ENCODE measurements around the gene EFS. TPM values are rescaled to one million over a fixed set of nuclear protein-coding genes. Genes with fewer than 3 reads are reported as not detected.

Gene EFS
- total RNA-seq, 1 donor from 2014 or later, result not detected

DNA sequence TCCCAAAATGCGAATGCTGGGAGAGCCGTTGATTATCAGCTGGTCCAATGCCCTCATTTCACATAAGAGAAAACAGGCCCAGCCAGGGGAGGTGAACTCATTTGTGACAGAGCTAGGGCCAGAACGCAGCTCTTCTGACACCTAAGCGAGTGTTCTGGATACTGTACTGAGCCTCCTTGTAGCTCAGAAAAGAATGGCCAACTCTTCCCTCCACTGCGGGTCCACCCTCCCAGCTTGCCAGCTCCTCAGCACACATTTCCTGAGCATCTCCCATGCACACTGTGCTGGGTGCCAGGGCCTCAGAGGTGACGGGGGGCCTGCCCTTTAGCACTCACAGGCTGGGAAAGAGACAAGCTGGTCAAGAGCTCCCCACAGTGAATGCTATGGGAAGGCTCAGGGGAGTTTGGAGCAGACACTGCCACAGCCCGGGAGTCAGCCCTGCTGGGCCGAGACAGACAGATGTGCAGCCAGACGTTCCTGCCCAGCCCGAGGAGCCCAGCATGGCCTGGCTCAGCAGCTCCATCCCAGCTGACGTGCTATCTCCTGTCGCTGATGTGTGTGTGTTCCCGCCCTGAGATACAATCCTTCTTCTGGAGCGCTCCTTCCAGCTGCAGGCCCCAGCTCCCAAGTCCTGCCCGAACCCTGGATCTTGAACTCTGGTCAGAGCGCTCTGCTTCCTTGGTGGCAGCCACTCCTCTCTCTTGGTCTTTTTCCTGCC, 15.4 kb upstream of the EFS start:
- no peak overlapping the region for H3K27ac Mint-ChIP-seq
- no peaks in the 10 kb centered on the region for H3K27me3 Mint-ChIP-seq (ENCODE audit: low read depth)
- no peak for DNase-seq (ENCODE audit: low spot score)
- H3K4me1 Mint-ChIP-seq (ENCODE audit: low read depth), result no peaks in the 10 kb centered on the region
- intact Hi-C loops (cut with micrococcal nuclease), result loop anchor here (1.0 to 2.0 kb wide), 2 partner anchors 52 to 116 kb away; no protein-coding TSS in a partner anchor
- H3K9me3 Mint-ChIP-seq, result no peaks in the 10 kb centered on the region
- no peaks in the 10 kb centered on the region for H3K36me3 Mint-ChIP-seq (ENCODE audit: low read depth)
- no peak overlapping the region for H3K4me3 Mint-ChIP-seq (ENCODE audit: low read depth)

- no peak overlapping the region for H3K4me3 Mint-ChIP-seq (ENCODE audit: low read depth)
- no peak overlapping the region for H3K27ac Mint-ChIP-seq
- no peaks in the 10 kb centered on the region for H3K36me3 Mint-ChIP-seq (ENCODE audit: low read depth)
- peak; percentile 43 for DNase-seq (ENCODE audit: low spot score)
- H3K27me3 Mint-ChIP-seq (ENCODE audit: low read depth), result no peaks in the 10 kb centered on the region
- H3K4me1 Mint-ChIP-seq (ENCODE audit: low read depth), result no peaks in the 10 kb centered on the region
- intact Hi-C loops (cut with micrococcal nuclease), result loop anchor here (1.0 to 2.0 kb wide), 2 partner anchors 51 to 115 kb away; no protein-coding TSS in a partner anchor
- H3K9me3 Mint-ChIP-seq, result no peaks in the 10 kb centered on the region
Measured at GRCh38 chr14:23379366-23380196, 14.6 kb upstream of the EFS start.

DNA sequence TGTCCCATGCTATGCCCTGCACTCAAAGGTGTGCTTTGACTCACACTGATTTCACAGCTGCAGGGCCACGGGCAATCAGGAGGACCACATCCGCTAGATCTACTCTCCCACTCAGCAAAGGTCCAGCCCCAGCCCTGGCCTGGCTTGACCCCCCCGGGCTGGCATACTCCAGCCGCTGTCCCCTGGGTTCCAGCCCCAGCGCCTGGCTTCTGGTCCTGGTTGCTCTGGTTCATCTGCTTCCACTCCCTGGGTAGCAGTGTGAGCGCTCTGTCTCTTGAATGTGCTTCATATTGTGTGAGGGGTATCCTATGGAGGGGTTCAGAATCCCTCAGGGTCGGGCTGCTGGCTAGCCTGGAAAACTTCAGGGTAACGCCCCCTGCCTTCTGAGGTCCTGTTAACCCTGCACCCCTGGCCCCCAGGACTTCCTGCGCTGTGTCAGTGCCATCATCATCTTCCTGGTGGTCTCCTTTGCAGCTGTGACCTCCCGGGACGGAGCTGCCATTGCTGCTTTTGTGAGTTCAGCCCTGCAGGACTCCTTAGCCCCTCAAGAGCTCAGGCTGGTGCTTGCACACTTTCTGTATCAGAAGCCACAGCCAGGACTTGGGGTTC, 13.7 kb upstream of the EFS start:
- Mint-ChIP-seq H3K36me3 (ENCODE audit: low read depth) (no peaks in the 10 kb centered on the region), H3K4me3 (ENCODE audit: low read depth) (no peak overlapping the region), H3K9me3 (no peaks in the 10 kb centered on the region), H3K27ac (no peak overlapping the region), H3K4me1 (ENCODE audit: low read depth) (no peaks in the 10 kb centered on the region), H3K27me3 (ENCODE audit: low read depth) (no peaks in the 10 kb centered on the region)
- intact Hi-C loops (cut with micrococcal nuclease), result no loop called here
- no peak for DNase-seq (ENCODE audit: low spot score)

DNA sequence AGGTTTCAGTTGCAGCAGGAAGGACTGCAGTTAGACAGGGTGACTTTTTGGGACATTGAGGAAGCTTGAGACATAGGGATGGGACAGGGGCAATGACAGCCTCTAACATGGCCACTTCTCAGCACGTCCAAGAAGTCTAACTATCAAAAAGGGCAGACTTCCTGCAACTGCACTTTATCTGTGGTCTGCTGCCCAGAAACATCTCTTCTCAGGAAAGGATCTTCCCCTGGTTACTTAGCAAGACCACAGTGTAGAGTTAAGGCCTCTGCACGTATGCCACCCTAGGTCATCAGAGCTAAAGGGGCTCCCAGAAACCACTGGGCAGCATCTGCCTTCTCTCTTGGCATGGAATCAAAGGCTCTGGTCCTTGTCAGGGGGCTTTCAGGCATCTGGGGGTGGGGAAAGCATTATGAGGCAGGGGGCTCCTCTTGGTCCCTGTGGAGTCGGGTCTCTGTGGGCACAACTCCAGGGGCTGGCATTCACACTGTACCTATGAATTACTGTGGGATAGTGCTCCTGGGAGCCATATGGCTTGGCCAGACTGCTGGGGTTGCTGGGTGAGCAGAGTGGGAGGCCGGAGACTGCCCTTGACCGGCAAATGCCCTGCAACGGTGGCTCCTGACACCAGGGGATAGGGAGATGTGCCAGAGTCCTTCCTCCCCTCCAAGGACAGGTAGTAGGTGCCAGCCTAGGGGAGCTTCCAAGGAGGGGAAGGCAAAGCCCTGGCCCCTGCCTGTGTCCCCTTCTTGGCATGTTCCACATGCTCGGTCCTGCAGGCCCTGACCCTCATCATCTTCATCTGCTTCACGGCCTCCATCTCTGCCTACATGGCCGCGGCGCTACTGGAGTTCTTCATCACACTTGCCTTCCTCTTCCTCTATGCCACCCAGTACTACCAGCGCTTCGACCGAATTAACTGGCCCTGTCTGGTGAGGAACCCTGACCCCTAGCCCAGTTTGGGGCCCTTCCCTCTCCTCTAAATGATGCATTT, 12.9 kb upstream of the EFS start:
- Mint-ChIP-seq H3K27me3 (ENCODE audit: low read depth) (no peaks in the 10 kb centered on the region), H3K27ac (no peak overlapping the region), H3K9me3 (no peaks in the 10 kb centered on the region), H3K4me3 (ENCODE audit: low read depth) (no peak overlapping the region), H3K4me1 (ENCODE audit: low read depth) (no peaks in the 10 kb centered on the region), H3K36me3 (ENCODE audit: low read depth) (no peaks in the 10 kb centered on the region)
- DNase-seq (ENCODE audit: low spot score), result no peak
- intact Hi-C loops (cut with micrococcal nuclease), result no loop called here

- intact Hi-C loops (cut with micrococcal nuclease), result no loop called here
- no peak for DNase-seq (ENCODE audit: low spot score)
- Mint-ChIP-seq H3K4me3 (ENCODE audit: low read depth) (no peak overlapping the region), H3K4me1 (ENCODE audit: low read depth) (no peaks in the 10 kb centered on the region), H3K36me3 (ENCODE audit: low read depth) (no peaks in the 10 kb centered on the region), H3K27ac (no peak overlapping the region), H3K9me3 (no peaks in the 10 kb centered on the region), H3K27me3 (ENCODE audit: low read depth) (peaks cover 2% of the 10 kb centered on the region)
Measured at GRCh38 chr14:23377198-23377550, 12.2 kb upstream of the EFS start.

DNA sequence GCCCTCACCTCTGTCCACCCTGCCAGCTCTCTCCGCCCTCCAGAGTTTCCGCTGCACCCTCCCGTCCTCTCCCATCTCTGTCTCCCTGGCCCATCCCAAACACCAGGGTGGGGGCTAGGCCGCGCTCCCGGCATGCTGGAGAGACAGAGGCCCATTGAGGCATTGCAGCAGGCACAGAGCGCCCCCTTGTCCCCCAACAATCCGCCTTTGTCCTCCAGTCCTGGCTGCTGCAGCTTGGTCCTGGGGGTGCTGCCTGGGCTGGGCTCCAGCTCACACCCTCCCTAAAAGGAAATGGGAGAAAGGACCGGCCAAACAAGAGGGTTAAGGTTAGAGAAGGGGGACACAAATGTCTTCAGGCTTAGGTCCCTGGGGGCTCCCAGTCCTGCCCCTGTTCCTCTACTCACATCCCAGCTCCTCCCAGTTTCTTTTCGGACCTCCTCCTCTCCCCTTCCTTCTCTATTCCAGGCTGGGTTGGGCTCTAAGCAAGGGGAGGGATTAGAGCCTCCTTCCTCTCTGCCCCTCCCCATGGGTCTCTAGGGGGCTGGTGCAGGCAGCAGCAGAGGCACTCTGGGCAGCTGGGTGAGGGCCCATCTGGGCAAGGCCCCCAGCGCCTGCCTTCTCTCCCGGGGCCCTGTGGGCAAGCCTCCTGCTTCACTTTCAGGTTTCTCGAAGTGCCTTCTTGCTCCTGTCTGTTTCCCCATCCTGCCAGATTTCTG, 11.7 kb upstream of the EFS start, which contains the start of gene CMTM5:
CMTM5 (plus strand) TSS at position 565 of the 716 bp plus-strand sequence. CDS start 206 bp downstream, outside the sequence.
- Mint-ChIP-seq H3K9me3 (no peaks in the 10 kb centered on the region), H3K36me3 (ENCODE audit: low read depth) (no peaks in the 10 kb centered on the region), H3K27me3 (ENCODE audit: low read depth) (peaks cover 3% of the 10 kb centered on the region), H3K4me3 (ENCODE audit: low read depth) (no peak within 1 kb of the TSS), H3K27ac (no peak within 1 kb of the TSS), H3K4me1 (ENCODE audit: low read depth) (no peaks in the 10 kb centered on the region)
- intact Hi-C loops (cut with micrococcal nuclease), result no loop called here
- no peak for DNase-seq (ENCODE audit: low spot score)

GRCh38 chr14:23375527-23376251, 10.7 kb upstream of the EFS start:
- peaks cover 3% of the 10 kb centered on the region for H3K27me3 Mint-ChIP-seq (ENCODE audit: low read depth)
- intact Hi-C loops (cut with micrococcal nuclease), result no loop called here
- no peaks in the 10 kb centered on the region for H3K36me3 Mint-ChIP-seq (ENCODE audit: low read depth)
- H3K9me3 Mint-ChIP-seq, result no peaks in the 10 kb centered on the region
- H3K4me1 Mint-ChIP-seq (ENCODE audit: low read depth), result no peaks in the 10 kb centered on the region
- no peak overlapping the region for H3K27ac Mint-ChIP-seq
- H3K4me3 Mint-ChIP-seq (ENCODE audit: low read depth), result no peak overlapping the region
- no peak for DNase-seq (ENCODE audit: low spot score)

DNA sequence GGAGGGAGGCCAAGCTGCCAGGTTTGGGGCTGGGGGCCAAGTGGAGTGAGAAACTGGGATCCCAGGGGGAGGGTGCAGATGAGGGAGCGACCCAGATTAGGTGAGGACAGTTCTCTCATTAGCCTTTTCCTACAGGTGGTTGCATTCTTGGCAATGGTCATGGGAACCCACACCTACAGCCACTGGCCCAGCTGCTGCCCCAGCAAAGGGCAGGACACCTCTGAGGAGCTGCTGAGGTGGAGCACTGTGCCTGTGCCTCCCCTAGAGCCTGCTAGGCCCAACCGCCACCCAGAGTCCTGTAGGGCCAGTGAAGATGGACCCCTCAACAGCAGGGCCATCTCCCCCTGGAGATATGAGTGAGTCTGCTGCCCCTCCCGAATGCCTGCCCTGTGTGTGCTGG, 8.1 kb upstream of the EFS start:
- intact Hi-C loops (cut with micrococcal nuclease), result no loop called here
- DNase-seq (ENCODE audit: low spot score), result no peak
- Mint-ChIP-seq H3K4me3 (ENCODE audit: low read depth) (no peak overlapping the region), H3K27me3 (ENCODE audit: low read depth) (peaks cover 10% of the 10 kb centered on the region), H3K27ac (no peak overlapping the region), H3K4me1 (ENCODE audit: low read depth) (no peaks in the 10 kb centered on the region), H3K36me3 (ENCODE audit: low read depth) (no peaks in the 10 kb centered on the region), H3K9me3 (no peaks in the 10 kb centered on the region)

GRCh38 chr14:23372509-23372908, 7.5 kb upstream of the EFS start, which contains the start of gene IL25:
TSS of gene IL25 (plus strand) at chr14:23372809.
- H3K27ac Mint-ChIP-seq, result no peak within 1 kb of the TSS
- H3K36me3 Mint-ChIP-seq (ENCODE audit: low read depth), result no peaks in the 10 kb centered on the region
- H3K9me3 Mint-ChIP-seq, result no peaks in the 10 kb centered on the region
- H3K27me3 Mint-ChIP-seq (ENCODE audit: low read depth), result peaks cover 12% of the 10 kb centered on the region
- no peak within 1 kb of the TSS for H3K4me3 Mint-ChIP-seq (ENCODE audit: low read depth)
- no peak for DNase-seq (ENCODE audit: low spot score)
- no peaks in the 10 kb centered on the region for H3K4me1 Mint-ChIP-seq (ENCODE audit: low read depth)
- intact Hi-C loops (cut with micrococcal nuclease), result no loop called here

DNA sequence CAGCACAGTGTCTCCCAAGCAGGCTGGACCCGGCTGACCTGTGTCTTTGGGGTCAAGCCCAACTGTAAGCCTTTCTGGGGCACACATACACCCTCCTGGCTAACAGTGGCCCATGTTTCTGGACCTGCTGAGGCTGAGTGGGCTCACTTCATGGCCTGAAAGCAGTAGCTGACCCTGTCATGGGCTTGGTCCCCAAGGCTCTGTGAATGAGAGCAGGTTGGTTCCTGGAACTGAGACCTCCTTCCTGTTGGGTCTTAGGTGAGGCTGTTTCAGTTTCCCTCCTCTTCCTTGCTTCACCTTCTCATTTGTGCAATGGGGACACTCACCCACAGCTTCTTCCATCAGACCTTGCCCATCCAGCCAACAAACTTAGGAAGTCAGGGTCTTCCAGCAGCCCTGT, 6.9 kb upstream of the EFS start:
- no peaks in the 10 kb centered on the region for H3K9me3 Mint-ChIP-seq
- H3K4me3 Mint-ChIP-seq (ENCODE audit: low read depth), result no peak overlapping the region
- H3K36me3 Mint-ChIP-seq (ENCODE audit: low read depth), result no peaks in the 10 kb centered on the region
- DNase-seq (ENCODE audit: low spot score), result no peak
- H3K27ac Mint-ChIP-seq, result no peak overlapping the region
- no peaks in the 10 kb centered on the region for H3K4me1 Mint-ChIP-seq (ENCODE audit: low read depth)
- H3K27me3 Mint-ChIP-seq (ENCODE audit: low read depth), result peaks cover 18% of the 10 kb centered on the region
- intact Hi-C loops (cut with micrococcal nuclease), result no loop called here

DNA sequence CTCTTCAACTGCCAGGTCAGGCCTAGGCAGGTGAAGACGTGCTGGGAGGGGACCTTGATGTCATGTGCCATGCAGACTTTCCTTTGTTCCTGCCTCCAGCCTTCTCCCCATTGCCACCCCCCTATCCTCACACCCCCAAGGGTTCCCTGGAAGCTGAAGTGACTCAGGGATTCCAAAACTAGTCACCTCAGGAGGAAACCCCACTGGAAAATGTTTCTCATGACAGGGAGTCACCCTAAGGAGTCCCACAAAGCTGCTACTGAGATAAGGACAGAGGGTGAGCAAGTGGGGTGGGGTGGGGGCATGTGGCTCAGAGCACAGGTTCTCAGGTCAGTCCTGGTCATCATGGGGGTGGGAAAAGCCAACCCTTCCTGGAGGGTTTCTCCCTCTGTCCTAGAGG, 5.2 kb upstream of the EFS start:
- no peak overlapping the region for H3K27ac Mint-ChIP-seq
- peaks cover 22% of the 10 kb centered on the region for H3K27me3 Mint-ChIP-seq (ENCODE audit: low read depth)
- no peak for DNase-seq (ENCODE audit: low spot score)
- H3K9me3 Mint-ChIP-seq, result no peaks in the 10 kb centered on the region
- no peaks in the 10 kb centered on the region for H3K4me1 Mint-ChIP-seq (ENCODE audit: low read depth)
- no peaks in the 10 kb centered on the region for H3K36me3 Mint-ChIP-seq (ENCODE audit: low read depth)
- no peak overlapping the region for H3K4me3 Mint-ChIP-seq (ENCODE audit: low read depth)
- intact Hi-C loops (cut with micrococcal nuclease), result no loop called here

All from activated T-helper 2 cell treated with anti-CD3 and anti-CD28 coated beads, Interferon-gamma antibody, Interleukin-2, Interleukin-4, amounts not matched to agents 10 μg/mL and 5 μg/mL and 100 μg/mL, durations not matched to agents 14 hours and 24 hours and 36 hours (primary cell).